Urinary bladder (tissue), 4 donors: ENCODE data around the gene NKTR. TPM values are rescaled to one million over a fixed set of nuclear protein-coding genes. Genes with fewer than 3 reads are reported as not detected.
"Not testable (repeated sequence)": the region's sequence is repeated elsewhere in the genome, so short reads cannot be mapped to it uniquely, and the experiment has no call there.

Experiments used
- DNase-seq: peaks from one replicate; pipeline ENCODE4 v3.0.0-alpha.2; 2015; ENCODE audit errors: extremely low spot score
- H3K27ac ChIP-seq: one replicate; pipeline ENCODE4 v1.5.1; 2013; ENCODE audit warnings: low read depth, mild to moderate bottlenecking, moderate library complexity
- H3K36me3 ChIP-seq: one replicate; pipeline ENCODE4 v1.6.1; 2013; ENCODE audit warnings: mild to moderate bottlenecking, moderate library complexity; ENCODE audit not compliant: insufficient read depth
- H3K4me1 ChIP-seq: one replicate; pipeline ENCODE4 v1.6.1; 2013; ENCODE audit warnings: mild to moderate bottlenecking, moderate library complexity; ENCODE audit not compliant: insufficient read depth
- H3K4me3 ChIP-seq: one replicate; pipeline ENCODE4 v1.5.1; 2013; ENCODE audit warnings: low read depth, low read length
- WGBS: extraction: QIAGEN DNeasy Blood & Tissue Kit; methylation state at CpG from one replicate; pipeline ENCODE4 v1.1.7; 2013; 5-methylcytosine and 5-hydroxymethylcytosine counted together
- polyA plus RNA-seq: library from polyadenylated mRNA; stranded (reverse); fragments of 200-250 nt; gene quantifications from one replicate; pipeline ENCODE4 v1.2.3, GENCODE V29; 2013
- total RNA-seq: library from RNA; depleted of rRNA; stranded (reverse); fragments of >200 nt; gene quantifications from one replicate; pipeline ENCODE4 v1.2.3, GENCODE V29; 2014
- donor health status: healthy with polysubstance abuse.
- donor health status: healthy.

The NKTR gene
- total and polyA plus RNA-seq, 2 donors: 19.9 to 367 TPM

DNA sequence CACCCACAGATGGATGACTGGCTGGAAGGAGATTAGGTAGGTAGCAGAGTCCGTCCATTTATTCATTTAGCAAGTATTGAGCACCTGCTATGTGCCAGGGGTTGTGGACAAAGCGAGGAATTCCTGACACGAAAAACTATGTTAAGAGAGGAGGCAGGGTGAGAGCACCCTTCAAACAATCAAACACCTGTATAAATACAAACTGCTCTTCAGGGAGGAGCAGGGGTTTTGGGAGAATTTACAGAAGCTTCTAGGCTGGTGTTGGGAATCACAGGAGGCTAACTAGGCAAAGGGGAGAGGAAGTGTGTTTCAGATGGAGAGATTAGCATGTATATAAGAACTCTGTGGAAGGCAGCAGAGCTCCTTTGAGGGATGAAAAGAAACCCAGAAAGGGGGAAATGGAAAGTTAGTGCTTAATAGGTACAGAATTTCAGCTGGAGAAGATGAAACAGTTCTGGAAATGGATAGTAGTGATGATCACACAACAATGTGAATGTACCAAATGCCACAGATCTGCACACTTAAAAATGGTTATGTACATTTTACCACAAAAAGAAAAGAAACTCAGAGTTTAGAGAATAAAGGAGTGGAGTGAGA is 17.9 kb upstream of the NKTR start:
- H3K4me3 ChIP-seq: peak overlapping the region; percentile 74
- peak overlapping the region; percentile 65 for H3K27ac ChIP-seq
- WGBS: 1% methylated on average over 3 of the region's 3 CpGs
- H3K36me3 ChIP-seq: no peaks in the 10 kb centered on the region
- no peaks in the 10 kb centered on the region for H3K4me1 ChIP-seq
- DNase-seq: no peak

DNA sequence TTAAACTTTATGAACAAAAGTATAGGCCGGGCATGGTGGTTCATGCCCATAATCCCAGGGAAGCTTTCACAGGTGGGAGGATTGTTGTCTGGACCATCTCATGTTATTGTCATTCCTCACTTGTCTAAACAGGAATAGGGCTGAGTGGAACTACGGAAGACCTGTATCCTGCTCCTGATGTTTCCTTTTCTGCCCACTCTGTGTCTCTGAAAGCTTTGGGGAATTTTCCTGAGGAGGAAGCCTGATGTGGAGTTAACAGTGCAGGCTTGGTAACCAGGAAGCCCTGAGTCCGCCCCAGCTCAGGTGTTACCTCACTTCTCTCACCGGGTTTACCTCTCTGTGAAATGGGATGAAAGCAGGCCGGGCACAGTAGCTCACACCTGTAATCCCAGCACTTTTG is 11.9 kb upstream of the NKTR start:
- no peak overlapping the region for H3K27ac ChIP-seq
- WGBS: 76% methylated on average over 5 of the region's 5 CpGs
- no peaks in the 10 kb centered on the region for H3K4me1 ChIP-seq
- no peak for DNase-seq
- H3K4me3 ChIP-seq: no peak overlapping the region
- H3K36me3 ChIP-seq: no peaks in the 10 kb centered on the region

DNA sequence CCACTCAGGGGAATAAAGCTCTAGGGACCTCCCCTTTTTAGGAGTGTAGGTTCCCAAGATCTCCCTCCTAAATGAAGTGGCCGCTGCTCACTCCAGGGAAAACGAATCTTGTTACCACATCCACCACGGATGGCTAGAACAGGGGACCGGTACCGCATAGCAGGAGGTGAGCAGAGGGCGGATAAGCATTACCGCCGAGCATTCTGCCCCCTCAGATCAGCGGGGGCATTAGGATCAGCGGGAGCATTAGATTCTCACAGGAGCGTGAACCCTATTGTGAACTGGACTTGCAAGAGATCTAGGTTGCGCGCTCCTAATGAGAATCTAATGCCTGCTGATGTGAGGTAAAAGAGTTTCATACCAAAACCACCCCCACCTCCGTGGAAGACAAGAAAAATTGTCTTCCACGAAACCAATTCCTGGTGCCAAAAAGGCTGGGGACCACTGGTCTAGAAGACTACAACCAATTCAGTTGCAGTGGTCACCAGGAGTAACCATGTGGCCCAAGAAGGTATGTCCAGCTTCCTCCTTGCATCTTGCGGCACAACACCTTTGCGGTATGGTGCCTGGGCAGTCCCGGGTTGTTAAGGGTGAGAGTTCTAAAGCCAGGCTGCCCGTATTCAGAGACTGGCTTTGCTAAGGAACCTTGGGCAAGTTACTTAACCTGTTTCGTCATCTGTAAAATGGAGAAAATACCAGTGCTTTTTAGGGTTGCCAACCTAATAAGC is 10.9 kb upstream of the NKTR start:
- Histone ChIP-seq H3K36me3 (peaks cover under 1% of the 10 kb centered on the region), H3K27ac (no peak overlapping the region), H3K4me3 (no peak overlapping the region), H3K4me1 (no peaks in the 10 kb centered on the region)
- no peak for DNase-seq
- WGBS: 95% methylated on average over 20 of the region's 20 CpGs

DNA sequence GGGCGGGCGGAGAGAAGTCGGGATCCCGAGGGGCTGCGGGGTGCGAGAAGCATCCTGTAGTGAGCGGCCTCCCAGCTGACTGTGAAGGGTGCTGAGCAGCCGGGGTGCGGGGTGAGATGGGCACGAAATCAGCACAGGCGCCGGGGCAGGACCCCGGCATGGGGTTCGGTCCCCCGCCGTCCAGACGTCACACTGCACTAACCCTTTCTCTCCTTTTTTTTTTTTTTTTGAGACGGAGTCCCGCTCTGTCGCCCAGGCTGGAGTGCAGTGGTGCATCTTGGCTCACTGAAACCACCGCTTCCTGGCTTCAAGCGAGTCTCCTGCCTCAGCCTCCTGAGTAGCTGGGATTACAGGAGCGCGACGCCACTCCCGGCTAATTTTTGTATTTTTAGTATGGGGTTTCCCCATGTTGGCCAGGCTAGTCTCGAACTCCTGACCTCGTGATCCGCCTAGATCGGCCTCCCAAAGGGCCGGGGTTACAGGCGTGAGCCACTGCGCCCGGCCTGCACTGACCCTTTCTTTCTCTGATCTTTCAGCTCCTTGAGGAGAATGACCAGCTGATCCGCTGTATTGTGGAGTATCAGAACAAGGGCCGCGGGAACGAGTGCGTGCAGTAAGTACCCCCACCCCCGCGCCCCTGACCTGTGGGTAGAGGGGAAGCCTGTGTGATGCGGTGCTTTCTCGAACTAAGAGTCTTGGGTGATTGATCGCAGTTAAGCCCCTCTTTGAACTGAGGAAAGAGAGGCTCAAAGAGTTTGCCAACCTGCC is 9.3 kb upstream of the NKTR start:
- Histone ChIP-seq H3K36me3 (peaks cover 1% of the 10 kb centered on the region), H3K4me3 (peak overlapping the region; percentile 85), H3K4me1 (no peaks in the 10 kb centered on the region), H3K27ac (peak overlapping the region; percentile 83)
- DNase-seq: no peak
- WGBS: 6% methylated on average over 44 of the region's 44 CpGs

DNA sequence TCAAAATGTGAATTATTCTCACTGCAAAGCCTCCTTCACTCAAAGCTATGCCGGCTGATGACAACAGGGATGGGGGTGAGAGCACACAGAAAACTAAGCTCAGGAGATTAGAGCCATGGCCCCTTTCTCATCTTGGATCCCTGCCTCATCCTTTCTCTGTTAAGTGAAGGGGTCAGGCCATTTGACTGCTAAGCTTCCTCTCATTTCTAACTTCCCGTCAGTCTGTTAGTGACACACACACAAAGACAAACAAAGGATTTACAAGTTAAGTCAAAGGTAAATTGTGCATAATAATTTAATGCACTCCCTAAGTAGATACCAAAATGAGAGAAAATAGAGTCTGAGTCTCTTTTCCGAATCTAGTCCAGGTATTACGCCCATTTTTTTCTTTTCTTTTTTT is 8.7 kb upstream of the NKTR start:
- H3K4me3 ChIP-seq: no peak overlapping the region
- 63% methylated on average over 4 of the region's 4 CpGs for WGBS
- no peaks in the 10 kb centered on the region for H3K4me1 ChIP-seq
- no peak overlapping the region for H3K27ac ChIP-seq
- no peak for DNase-seq
- peaks cover 1% of the 10 kb centered on the region for H3K36me3 ChIP-seq

DNA sequence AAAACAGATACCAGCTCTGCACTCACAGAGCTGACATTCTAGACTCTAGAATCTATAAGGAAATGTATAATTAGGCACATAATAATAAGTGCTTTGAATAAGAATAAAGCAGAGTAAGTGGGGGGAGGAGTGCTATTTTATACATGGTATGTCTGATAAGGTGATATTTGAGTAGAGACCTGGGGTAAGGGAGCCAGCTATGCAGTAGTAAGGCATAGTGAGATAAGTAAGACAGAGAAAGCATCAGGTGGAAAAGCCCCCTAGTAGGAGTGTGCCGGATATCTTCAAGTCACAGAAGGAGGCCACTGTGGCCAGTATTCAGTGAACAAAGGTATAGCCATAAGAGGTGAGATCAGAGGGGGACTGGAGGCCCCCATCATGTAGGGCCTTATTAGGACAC is 6.9 kb upstream of the NKTR start:
- no peak overlapping the region for H3K4me3 ChIP-seq
- WGBS: 100% methylated on average over 1 of the region's 1 CpG
- H3K36me3 ChIP-seq: peaks cover 1% of the 10 kb centered on the region
- no peak for DNase-seq
- H3K4me1 ChIP-seq: no peaks in the 10 kb centered on the region
- H3K27ac ChIP-seq: no peak overlapping the region

DNA sequence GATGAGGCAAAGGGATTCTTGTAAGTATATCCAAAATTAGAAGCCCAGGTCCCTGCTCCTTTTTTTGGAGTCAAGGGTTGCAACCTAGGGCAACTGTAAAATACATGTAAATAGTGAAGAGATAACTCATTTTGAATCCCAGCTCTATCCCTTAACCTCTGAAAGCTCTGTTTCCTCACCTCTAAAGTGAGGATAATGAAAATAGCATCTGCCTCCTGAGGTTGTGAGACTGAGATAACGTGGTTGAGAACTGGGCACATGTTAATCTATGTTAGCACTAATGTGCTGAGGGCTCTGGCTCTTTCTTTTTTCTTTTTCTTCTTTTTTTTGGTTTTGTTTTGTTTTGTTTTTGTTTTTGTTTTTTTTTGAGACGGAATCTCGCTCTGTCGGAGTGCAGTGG is 4.8 kb upstream of the NKTR start:
- no peak for DNase-seq
- Histone ChIP-seq H3K36me3 (peaks cover 1% of the 10 kb centered on the region), H3K4me1 (no peaks in the 10 kb centered on the region), H3K27ac (no peak overlapping the region), H3K4me3 (no peak overlapping the region)
- 83% methylated on average over 4 of the region's 4 CpGs for WGBS

DNA sequence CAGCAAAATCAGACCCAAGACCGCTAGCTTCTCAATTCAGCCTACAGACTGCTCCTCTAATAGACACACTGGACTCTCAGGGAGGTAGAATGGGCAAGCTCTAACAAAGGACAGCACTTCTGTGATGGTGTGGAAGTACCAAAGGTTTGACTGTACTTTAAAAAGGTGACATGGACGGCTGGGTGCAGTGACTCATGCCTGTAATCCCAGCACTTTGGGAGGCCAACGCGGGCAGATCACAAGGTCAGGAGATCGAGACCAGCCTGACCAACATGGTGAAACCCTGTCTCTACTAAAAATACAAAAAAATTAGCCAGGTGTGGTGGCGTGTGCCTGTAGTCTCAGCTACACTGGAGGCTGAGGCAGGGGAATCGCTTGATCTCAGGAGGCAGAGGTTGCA is 3.4 kb upstream of the NKTR start:
- not testable (repeated sequence) for H3K36me3 ChIP-seq, H3K27ac ChIP-seq, DNase-seq, H3K4me1 ChIP-seq, H3K4me3 ChIP-seq
- 95% methylated on average over 7 of the region's 7 CpGs for WGBS

DNA sequence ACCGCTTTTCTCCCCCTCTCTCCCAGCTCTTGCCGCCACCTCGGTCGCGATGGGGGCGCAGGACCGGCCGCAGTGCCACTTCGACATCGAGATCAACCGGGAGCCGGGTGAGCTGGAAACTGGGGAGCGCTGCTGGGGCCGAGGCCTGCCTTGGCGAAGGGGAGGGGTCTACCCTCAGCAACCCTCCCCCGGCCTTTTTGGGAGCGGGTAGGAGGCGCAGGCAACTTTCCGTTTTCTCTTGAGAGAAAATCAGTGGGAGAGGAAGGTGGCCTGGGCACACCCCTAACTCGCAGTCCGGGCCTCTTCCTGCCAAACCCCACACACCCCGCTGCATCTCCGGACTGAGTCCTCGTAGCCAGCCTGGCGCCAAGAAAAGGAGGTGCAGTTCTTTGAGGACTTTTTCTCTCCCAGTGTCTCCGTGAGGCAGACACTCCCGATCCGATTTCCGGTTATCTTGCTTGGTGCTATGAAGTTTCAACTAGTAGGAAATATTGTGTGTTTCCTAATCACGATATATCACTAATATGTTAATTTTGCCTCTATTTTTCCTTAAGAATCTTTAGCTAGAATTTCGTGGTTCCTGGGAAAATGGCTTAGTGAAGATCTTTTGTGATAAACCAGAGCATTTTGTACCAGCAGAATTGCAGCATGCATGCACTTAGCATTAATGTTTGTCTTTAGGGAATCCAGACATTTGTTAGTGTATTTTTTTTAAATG is 631 bp downstream of the NKTR start:
- H3K4me1 ChIP-seq: peaks cover 1% of the 10 kb centered on the region
- WGBS: under 1% methylated on average over 31 of the region's 31 CpGs
- peak overlapping the region; percentile 92 for H3K27ac ChIP-seq
- DNase-seq: peak; percentile 60
- H3K4me3 ChIP-seq: peak overlapping the region; percentile 79
- H3K36me3 ChIP-seq: no peaks in the 10 kb centered on the region

DNA sequence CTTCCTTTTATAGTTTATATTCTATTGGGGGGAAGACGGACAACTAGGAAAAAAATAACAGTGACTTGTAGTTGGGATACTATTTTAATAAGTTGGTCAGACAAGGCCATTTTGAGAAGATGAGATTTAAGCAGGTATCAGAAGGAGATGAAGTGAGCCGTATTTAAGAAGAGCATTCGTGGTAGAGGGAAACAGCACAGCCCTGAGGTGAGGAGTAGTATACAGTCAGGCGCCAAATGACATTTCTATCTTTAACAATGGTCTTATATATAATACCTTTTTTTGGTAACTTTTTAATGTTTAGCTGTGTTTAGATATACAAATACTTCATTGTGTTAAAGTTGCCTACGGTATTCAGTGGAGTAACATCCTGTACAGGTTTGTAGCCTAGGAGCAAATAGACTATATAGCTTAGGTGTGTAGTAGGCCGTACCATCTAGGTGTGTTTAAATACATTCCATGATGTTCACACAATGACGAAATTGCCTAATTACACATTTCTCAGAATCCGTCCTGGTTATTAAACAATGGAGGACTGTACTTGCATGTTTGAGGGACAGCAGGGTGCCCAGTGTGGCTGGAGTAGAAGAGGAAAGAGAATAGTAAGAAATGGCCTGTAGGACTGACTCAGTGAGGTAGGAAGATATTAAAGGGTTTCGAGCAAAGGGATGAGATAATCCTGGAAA is 1.6 kb downstream of the NKTR start:
- Histone ChIP-seq H3K4me3 (peak overlapping the region; percentile 79), H3K4me1 (peaks cover 1% of the 10 kb centered on the region), H3K36me3 (no peaks in the 10 kb centered on the region), H3K27ac (no peak overlapping the region)
- 57% methylated on average over 9 of the region's 9 CpGs for WGBS
- DNase-seq: no peak

DNA sequence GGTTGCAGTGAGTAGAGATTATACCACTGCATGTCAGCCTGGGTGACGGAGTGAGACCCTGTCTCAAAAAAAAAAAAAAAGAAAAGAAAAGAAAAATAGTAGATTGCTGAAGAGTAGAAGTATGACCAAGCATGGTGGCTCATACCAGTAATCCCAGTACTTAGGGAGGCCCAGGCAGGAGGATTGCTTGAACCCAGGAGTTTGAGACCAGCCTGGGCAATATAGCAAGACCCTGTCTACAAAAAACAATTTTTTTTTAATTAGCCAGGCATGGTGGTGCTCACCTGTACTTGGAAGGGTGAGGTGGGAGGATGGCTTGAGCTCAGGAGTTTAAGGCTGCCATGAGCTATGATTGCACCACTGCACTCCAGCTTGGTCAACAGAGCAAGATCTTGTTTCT is 2.5 kb downstream of the NKTR start:
- 97% methylated on average over 1 of the region's 1 CpG for WGBS
- Histone ChIP-seq H3K36me3 (no peaks in the 10 kb centered on the region), H3K4me1 (peaks cover 1% of the 10 kb centered on the region), H3K27ac (no peak overlapping the region), H3K4me3 (no peak overlapping the region)
- no peak for DNase-seq

DNA sequence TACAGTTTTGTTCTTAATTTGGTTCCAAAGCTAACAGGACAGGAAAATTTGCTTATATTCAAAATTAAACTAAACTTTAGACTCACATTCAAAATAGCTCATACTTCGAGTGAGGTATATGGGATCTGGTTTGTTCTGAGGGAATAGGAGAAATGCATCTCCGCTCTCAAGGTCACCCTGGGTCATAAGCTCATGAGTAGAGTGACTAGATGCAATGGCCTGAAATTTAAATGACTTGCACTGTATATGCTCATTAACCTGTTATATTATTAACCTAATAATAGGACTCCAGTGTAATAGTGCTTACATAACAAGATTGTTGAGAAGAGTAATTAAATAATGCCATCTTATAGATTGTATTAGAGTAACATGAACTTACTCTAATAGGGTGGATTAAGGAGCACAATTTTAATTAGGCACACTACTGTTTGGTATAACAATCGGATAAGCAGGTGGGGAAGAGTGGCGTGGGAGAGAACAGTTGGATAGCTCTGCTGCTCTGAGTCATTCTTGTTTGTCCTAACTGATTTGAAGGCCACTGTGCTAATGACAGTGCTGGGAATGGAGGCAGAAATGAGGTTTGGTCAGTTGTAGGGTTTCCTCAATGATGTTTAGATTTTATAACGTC is 5.2 kb downstream of the NKTR start:
- 70% methylated on average over 5 of the region's 5 CpGs for WGBS
- DNase-seq: no peak
- Histone ChIP-seq H3K4me3 (no peak overlapping the region), H3K27ac (peak overlapping the region; percentile 10), H3K36me3 (no peaks in the 10 kb centered on the region), H3K4me1 (peaks cover 1% of the 10 kb centered on the region)

DNA sequence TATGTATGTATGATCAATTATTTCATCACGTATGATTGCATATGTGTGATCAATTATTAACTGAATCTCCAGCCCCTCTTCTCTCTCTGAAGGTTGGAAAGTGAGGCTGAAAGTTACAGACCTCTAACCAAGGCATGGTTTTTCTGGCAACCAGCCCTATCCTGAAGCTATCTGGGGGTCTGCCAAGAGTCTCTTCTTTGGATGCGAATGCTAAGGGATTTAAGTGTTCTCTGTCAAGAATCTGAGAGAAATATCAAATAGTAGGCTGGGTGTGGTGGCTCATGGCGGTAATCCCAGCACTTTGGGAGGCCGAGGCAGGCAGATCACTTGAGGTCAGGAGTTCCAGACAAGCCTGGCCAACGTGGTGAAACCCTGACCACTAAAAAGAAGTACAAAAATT is 8.1 kb downstream of the NKTR start:
- WGBS: 32% methylated on average over 5 of the region's 5 CpGs
- Histone ChIP-seq H3K4me3 (no peak overlapping the region), H3K4me1 (peaks cover 1% of the 10 kb centered on the region), H3K27ac (no peak overlapping the region), H3K36me3 (no peaks in the 10 kb centered on the region)
- no peak for DNase-seq
